ENCODE data around the gene CFAP77.

DNA sequence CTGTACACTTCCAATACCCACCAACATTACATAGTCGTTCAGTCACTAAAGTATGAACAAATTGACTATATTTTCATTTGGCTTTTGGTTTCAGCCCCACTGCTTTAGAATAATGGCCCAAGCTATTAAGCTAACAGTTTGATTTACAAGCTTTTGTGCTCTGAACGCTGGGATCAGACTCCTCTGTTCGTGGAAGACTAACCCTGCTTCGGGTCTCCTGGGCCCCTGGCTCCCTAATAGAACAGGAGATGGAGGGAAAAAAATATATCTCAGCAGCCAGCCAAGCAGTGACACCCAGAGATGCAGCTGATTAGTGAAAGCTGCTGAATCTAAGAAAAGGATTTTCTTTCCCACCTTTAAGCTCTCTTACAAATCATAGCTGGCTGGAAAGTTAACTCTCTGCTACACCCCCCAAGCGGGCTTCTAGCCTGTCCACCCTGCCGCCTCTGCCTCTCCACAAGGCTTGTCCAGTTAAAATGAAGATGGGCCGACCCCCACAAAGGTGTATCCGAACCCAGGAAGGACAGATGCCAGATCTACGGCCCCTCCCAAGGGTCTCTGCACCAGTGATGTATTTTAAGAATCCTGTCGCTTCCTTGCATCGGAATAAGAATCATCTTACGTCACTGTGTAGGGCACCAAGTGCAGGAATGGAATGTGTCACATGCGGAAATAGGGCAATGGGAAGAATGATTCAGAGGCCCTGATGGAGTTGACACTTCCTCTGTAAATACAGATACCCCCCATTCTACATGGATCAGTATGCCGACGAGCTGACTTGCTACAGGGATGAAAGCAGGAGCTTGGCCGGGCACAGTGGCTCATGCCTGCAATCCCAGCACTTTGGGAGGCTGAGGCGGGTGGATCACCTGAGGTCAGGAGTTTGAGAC, 139.0 kb downstream of the CFAP77 start:
- TF ChIP-seq, protein P1, sequence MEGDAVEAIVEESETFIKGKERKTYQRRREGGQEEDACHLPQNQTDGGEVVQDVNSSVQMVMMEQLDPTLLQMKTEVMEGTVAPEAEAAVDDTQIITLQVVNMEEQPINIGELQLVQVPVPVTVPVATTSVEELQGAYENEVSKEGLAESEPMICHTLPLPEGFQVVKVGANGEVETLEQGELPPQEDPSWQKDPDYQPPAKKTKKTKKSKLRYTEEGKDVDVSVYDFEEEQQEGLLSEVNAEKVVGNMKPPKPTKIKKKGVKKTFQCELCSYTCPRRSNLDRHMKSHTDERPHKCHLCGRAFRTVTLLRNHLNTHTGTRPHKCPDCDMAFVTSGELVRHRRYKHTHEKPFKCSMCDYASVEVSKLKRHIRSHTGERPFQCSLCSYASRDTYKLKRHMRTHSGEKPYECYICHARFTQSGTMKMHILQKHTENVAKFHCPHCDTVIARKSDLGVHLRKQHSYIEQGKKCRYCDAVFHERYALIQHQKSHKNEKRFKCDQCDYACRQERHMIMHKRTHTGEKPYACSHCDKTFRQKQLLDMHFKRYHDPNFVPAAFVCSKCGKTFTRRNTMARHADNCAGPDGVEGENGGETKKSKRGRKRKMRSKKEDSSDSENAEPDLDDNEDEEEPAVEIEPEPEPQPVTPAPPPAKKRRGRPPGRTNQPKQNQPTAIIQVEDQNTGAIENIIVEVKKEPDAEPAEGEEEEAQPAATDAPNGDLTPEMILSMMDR (IDR thresholded peaks at IDR 0.05; ENCODE audit: poor library complexity, severe bottlenecking): no peak
- no peak for TF ChIP-seq POLR2AphosphoS5 (IDR thresholded peaks at IDR 0.05)
- no peak for TF ChIP-seq TAF1 (IDR thresholded peaks at IDR 0.05; ENCODE audit: low read depth)
- TF ChIP-seq, protein P2, sequence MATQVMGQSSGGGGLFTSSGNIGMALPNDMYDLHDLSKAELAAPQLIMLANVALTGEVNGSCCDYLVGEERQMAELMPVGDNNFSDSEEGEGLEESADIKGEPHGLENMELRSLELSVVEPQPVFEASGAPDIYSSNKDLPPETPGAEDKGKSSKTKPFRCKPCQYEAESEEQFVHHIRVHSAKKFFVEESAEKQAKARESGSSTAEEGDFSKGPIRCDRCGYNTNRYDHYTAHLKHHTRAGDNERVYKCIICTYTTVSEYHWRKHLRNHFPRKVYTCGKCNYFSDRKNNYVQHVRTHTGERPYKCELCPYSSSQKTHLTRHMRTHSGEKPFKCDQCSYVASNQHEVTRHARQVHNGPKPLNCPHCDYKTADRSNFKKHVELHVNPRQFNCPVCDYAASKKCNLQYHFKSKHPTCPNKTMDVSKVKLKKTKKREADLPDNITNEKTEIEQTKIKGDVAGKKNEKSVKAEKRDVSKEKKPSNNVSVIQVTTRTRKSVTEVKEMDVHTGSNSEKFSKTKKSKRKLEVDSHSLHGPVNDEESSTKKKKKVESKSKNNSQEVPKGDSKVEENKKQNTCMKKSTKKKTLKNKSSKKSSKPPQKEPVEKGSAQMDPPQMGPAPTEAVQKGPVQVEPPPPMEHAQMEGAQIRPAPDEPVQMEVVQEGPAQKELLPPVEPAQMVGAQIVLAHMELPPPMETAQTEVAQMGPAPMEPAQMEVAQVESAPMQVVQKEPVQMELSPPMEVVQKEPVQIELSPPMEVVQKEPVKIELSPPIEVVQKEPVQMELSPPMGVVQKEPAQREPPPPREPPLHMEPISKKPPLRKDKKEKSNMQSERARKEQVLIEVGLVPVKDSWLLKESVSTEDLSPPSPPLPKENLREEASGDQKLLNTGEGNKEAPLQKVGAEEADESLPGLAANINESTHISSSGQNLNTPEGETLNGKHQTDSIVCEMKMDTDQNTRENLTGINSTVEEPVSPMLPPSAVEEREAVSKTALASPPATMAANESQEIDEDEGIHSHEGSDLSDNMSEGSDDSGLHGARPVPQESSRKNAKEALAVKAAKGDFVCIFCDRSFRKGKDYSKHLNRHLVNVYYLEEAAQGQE (IDR thresholded peaks at IDR 0.05; ENCODE audit: borderline replicate concordance): no peak
